BE2C (cell line): ENCODE results near the gene TAF1C.

Source experiments
- DNase-seq: peaks from one replicate; pipeline ENCODE4 v3.0.0-alpha.2; 2020
- H3K27me3 ChIP-seq: fragments of 250-450 bp; sonication (Bioruptor Pico); 2 replicates; pipeline ENCODE4 v1.5.1; 2020; ENCODE audit warnings: mild to moderate bottlenecking
- H3K36me3 ChIP-seq: fragments of 250-450 bp; sonication (Bioruptor Pico); 2 replicates; pipeline ENCODE4 v1.5.1; 2020; ENCODE audit warnings: mild to moderate bottlenecking
- H3K4me1 ChIP-seq: fragments of 250-450 bp; sonication (Bioruptor Pico); 2 replicates; pipeline ENCODE4 v1.5.1; 2020
- H3K4me3 ChIP-seq: 2 replicates; pipeline ENCODE4 v1.5.1; 2011; ENCODE audit warnings: low read depth, low read length
- H3K9me3 ChIP-seq: fragments of 250-450 bp; sonication (Bioruptor Pico); 2 replicates; pipeline ENCODE4 v1.5.1; 2020
- TF ChIP-seq, protein P1 (sequence below): IDR thresholded peaks from 2 replicates; pipeline ENCODE4 v1.5.1; 2012; ENCODE audit warnings: mild to moderate bottlenecking, low read depth, low read length

The TAF1C gene

GRCh38 chr16:84229471-84229870, 42.6 kb upstream of the TAF1C start:
- H3K27me3 ChIP-seq = no peaks in the 10 kb centered on the region
- DNase-seq = no peak
- TF ChIP-seq, protein P1, sequence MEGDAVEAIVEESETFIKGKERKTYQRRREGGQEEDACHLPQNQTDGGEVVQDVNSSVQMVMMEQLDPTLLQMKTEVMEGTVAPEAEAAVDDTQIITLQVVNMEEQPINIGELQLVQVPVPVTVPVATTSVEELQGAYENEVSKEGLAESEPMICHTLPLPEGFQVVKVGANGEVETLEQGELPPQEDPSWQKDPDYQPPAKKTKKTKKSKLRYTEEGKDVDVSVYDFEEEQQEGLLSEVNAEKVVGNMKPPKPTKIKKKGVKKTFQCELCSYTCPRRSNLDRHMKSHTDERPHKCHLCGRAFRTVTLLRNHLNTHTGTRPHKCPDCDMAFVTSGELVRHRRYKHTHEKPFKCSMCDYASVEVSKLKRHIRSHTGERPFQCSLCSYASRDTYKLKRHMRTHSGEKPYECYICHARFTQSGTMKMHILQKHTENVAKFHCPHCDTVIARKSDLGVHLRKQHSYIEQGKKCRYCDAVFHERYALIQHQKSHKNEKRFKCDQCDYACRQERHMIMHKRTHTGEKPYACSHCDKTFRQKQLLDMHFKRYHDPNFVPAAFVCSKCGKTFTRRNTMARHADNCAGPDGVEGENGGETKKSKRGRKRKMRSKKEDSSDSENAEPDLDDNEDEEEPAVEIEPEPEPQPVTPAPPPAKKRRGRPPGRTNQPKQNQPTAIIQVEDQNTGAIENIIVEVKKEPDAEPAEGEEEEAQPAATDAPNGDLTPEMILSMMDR = no peak

GRCh38 chr16:84228256-84228838, 41.5 kb upstream of the TAF1C start:
- peak; percentile 78 for DNase-seq
- H3K36me3 ChIP-seq = no peaks in the 10 kb centered on the region

More at GRCh38 chr16:84229471-84229870, 42.6 kb upstream of the TAF1C start:
- H3K4me1 ChIP-seq = peaks cover 15% of the 10 kb centered on the region
- no peak overlapping the region for H3K4me3 ChIP-seq
- no peaks in the 10 kb centered on the region for H3K9me3 ChIP-seq
- no peaks in the 10 kb centered on the region for H3K36me3 ChIP-seq

GRCh38 chr16:84227548-84227947, 40.7 kb upstream of the TAF1C start:
- Histone ChIP-seq H3K4me3 (no peak overlapping the region), H3K4me1 (peaks cover 11% of the 10 kb centered on the region), H3K27me3 (no peaks in the 10 kb centered on the region), H3K36me3 (no peaks in the 10 kb centered on the region), H3K9me3 (no peaks in the 10 kb centered on the region)
- no peak for DNase-seq
- TF ChIP-seq, protein P1 = no peak

More at GRCh38 chr16:84228256-84228838, 41.5 kb upstream of the TAF1C start:
- Histone ChIP-seq H3K27me3 (no peaks in the 10 kb centered on the region), H3K4me1 (peaks cover 11% of the 10 kb centered on the region), H3K4me3 (no peak overlapping the region), H3K9me3 (no peaks in the 10 kb centered on the region)
- TF ChIP-seq, protein P1 = no peak

GRCh38 chr16:84226026-84226425, 39.2 kb upstream of the TAF1C start:
- Histone ChIP-seq H3K36me3 (no peaks in the 10 kb centered on the region), H3K4me1 (peaks cover 11% of the 10 kb centered on the region), H3K4me3 (no peak overlapping the region), H3K27me3 (no peaks in the 10 kb centered on the region), H3K9me3 (no peaks in the 10 kb centered on the region)
- no peak for DNase-seq
- TF ChIP-seq, protein P1 = no peak

- Histone ChIP-seq H3K9me3 (no peaks in the 10 kb centered on the region), H3K4me1 (peaks cover 11% of the 10 kb centered on the region), H3K4me3 (no peak overlapping the region), H3K27me3 (no peaks in the 10 kb centered on the region), H3K36me3 (no peaks in the 10 kb centered on the region)
- no peak for DNase-seq
- TF ChIP-seq, protein P1 = no peak
These were observed 38.7 kb upstream of the TAF1C start for GRCh38 chr16:84225571-84225970.

GRCh38 chr16:84225126-84225525, 38.3 kb upstream of the TAF1C start:
- H3K36me3 ChIP-seq = no peaks in the 10 kb centered on the region
- H3K4me1 ChIP-seq = peaks cover 11% of the 10 kb centered on the region
- TF ChIP-seq, protein P1 = no peak
- H3K4me3 ChIP-seq = no peak overlapping the region
- no peaks in the 10 kb centered on the region for H3K27me3 ChIP-seq
- no peaks in the 10 kb centered on the region for H3K9me3 ChIP-seq
- no peak for DNase-seq
